ENCODE data around the gene RNPEP. TPM values are rescaled to one million over a fixed set of nuclear protein-coding genes. Genes with fewer than 3 reads are reported as not detected.
"Not testable (repeated sequence)": the region's sequence is repeated elsewhere in the genome, so short reads cannot be mapped to it uniquely, and the experiment has no call there.

The RNPEP gene
- total RNA-seq, 2 experiments from 2014 or later, result 14.7 to 52.1 TPM

GRCh38 chr1:201955009-201955728, 27.3 kb upstream of the RNPEP start, which contains the start of gene TIMM17A:
TIMM17A (plus strand) TSS chr1:201955503; CDS start chr1:201955527, 24 bp downstream.
- Histone ChIP-seq H3K9me3 (ENCODE audit: low read length) (no peaks in the 10 kb centered on the region), H4K20me1 (ENCODE audit: insufficient read depth, low read length) (no peaks in the 10 kb centered on the region), H3K4me2 (ENCODE audit: low read length) (peak within 1 kb of the TSS; percentile 81), H3K4me3 (ENCODE audit: low read depth, low read length, poor library complexity, severe bottlenecking) (peak within 1 kb of the TSS; percentile 94), H3K4me1 (ENCODE audit: insufficient read depth, low read length, poor library complexity, severe bottlenecking) (peaks cover 20% of the 10 kb centered on the region), H3K27ac (ENCODE audit: low read depth, low read length, poor library complexity, severe bottlenecking) (peak within 1 kb of the TSS; percentile 31), H3K79me2 (ENCODE audit: insufficient read depth, low read depth, low read length) (peaks cover 25% of the 10 kb centered on the region), H3K9me2 (ENCODE audit: insufficient read depth, low read length) (no peaks in the 10 kb centered on the region), H2AFZ (ENCODE audit: low read length) (peak within 1 kb of the TSS; percentile 92), H3K36me3 (ENCODE audit: insufficient read depth, low read length) (peaks cover 27% of the 10 kb centered on the region)
- ChIA-PET POLR2A (interaction anchor here (0.6 to 2.1 kb wide), 6 partner anchors 14 to 1671 kb away, joined by 3 to 5 read pairs (median 4); partner anchors contain the start of gene PTPN7), CTCF (ENCODE audit: unreplicated experiment) (interaction anchor here (0.7 kb wide), 1 partner anchor 17 kb away, joined by 3 read pairs; no protein-coding TSS in a partner anchor)
- no peak for TF ChIP-seq EZH2phosphoT487 (IDR thresholded peaks at IDR 0.05; ENCODE audit: borderline replicate concordance, low read depth, low read length)
- TF ChIP-seq CTCF (conservative IDR thresholded peaks at IDR 0.05; ENCODE audit: low read length), result no peak
- intact Hi-C loops (cut with micrococcal nuclease; ENCODE audit: unreplicated experiment), result no loop called here
- peak; percentile 95 for DNase-seq (ENCODE audit: low spot score)
- BruUV-seq (replicated peaks), result no TSS peak

GRCh38 chr1:201955729-201956143, 26.7 kb upstream of the RNPEP start:
- peaks cover 20% of the 10 kb centered on the region for H3K4me1 ChIP-seq (ENCODE audit: insufficient read depth, low read length, poor library complexity, severe bottlenecking)
- H2AFZ ChIP-seq (ENCODE audit: low read length), result peak overlapping the region; percentile 92
- ChIA-PET CTCF (ENCODE audit: unreplicated experiment) (no interaction called here), POLR2A (interaction anchor here (2.1 kb wide), 1 partner anchor 75 kb away, joined by 4 read pairs; no protein-coding TSS in a partner anchor)
- BruUV-seq (replicated peaks), result no TSS peak
- intact Hi-C loops (cut with micrococcal nuclease; ENCODE audit: unreplicated experiment), result no loop called here
- H3K4me2 ChIP-seq (ENCODE audit: low read length), result peak overlapping the region; percentile 81
- H3K79me2 ChIP-seq (ENCODE audit: insufficient read depth, low read depth, low read length), result peaks cover 25% of the 10 kb centered on the region
- no peaks in the 10 kb centered on the region for H3K9me3 ChIP-seq (ENCODE audit: low read length)
- H3K36me3 ChIP-seq (ENCODE audit: insufficient read depth, low read length), result peaks cover 33% of the 10 kb centered on the region
- H3K9me2 ChIP-seq (ENCODE audit: insufficient read depth, low read length), result no peaks in the 10 kb centered on the region
- H3K27ac ChIP-seq (ENCODE audit: low read depth, low read length, poor library complexity, severe bottlenecking), result peak overlapping the region; percentile 31
- peak overlapping the region; percentile 94 for H3K4me3 ChIP-seq (ENCODE audit: low read depth, low read length, poor library complexity, severe bottlenecking)
- DNase-seq (ENCODE audit: low spot score), result peak; percentile 38
- H4K20me1 ChIP-seq (ENCODE audit: insufficient read depth, low read length), result no peaks in the 10 kb centered on the region
- TF ChIP-seq CTCF (conservative IDR thresholded peaks at IDR 0.05; ENCODE audit: low read length) (no peak), EZH2phosphoT487 (IDR thresholded peaks at IDR 0.05; ENCODE audit: borderline replicate concordance, low read depth, low read length) (no peak)

GRCh38 chr1:201958348-201958747, 24.1 kb upstream of the RNPEP start:
- peaks cover 20% of the 10 kb centered on the region for H3K4me1 ChIP-seq (ENCODE audit: insufficient read depth, low read length, poor library complexity, severe bottlenecking)
- DNase-seq (ENCODE audit: low spot score), result no peak
- intact Hi-C loops (cut with micrococcal nuclease; ENCODE audit: unreplicated experiment), result no loop called here
- no peaks in the 10 kb centered on the region for H3K9me3 ChIP-seq (ENCODE audit: low read length)
- H3K79me2 ChIP-seq (ENCODE audit: insufficient read depth, low read depth, low read length), result peaks cover 25% of the 10 kb centered on the region
- no peak overlapping the region for H3K4me3 ChIP-seq (ENCODE audit: low read depth, low read length, poor library complexity, severe bottlenecking)
- H3K36me3 ChIP-seq (ENCODE audit: insufficient read depth, low read length), result peaks cover 59% of the 10 kb centered on the region
- POLR2A ChIA-PET, result interaction anchor here (0.7 to 1.5 kb wide), 2 partner anchors 128 to 1418 kb away, joined by 3 to 6 read pairs; no protein-coding TSS in a partner anchor
- TF ChIP-seq CTCF (conservative IDR thresholded peaks at IDR 0.05; ENCODE audit: low read length) (no peak), EZH2phosphoT487 (IDR thresholded peaks at IDR 0.05; ENCODE audit: borderline replicate concordance, low read depth, low read length) (no peak)
- no peaks in the 10 kb centered on the region for H3K9me2 ChIP-seq (ENCODE audit: insufficient read depth, low read length)
- no peak overlapping the region for H3K27ac ChIP-seq (ENCODE audit: low read depth, low read length, poor library complexity, severe bottlenecking)
- BruUV-seq (replicated peaks), result no TSS peak
- H2AFZ ChIP-seq (ENCODE audit: low read length), result no peak overlapping the region
- CTCF ChIA-PET (ENCODE audit: unreplicated experiment), result no interaction called here
- H3K4me2 ChIP-seq (ENCODE audit: low read length), result no peak overlapping the region
- no peaks in the 10 kb centered on the region for H4K20me1 ChIP-seq (ENCODE audit: insufficient read depth, low read length)

GRCh38 chr1:201962382-201962781, 20.1 kb upstream of the RNPEP start:
- POLR2A ChIA-PET, result interaction anchor here (0.8 to 1.4 kb wide), 2 partner anchors 10 to 76 kb away, joined by 3 read pairs; no protein-coding TSS in a partner anchor
- CTCF ChIA-PET (ENCODE audit: unreplicated experiment), result not testable (repeated sequence)

More at GRCh38 chr1:201962382-201962781, 20.1 kb upstream of the RNPEP start:
- peaks cover 84% of the 10 kb centered on the region for H3K36me3 ChIP-seq (ENCODE audit: insufficient read depth, low read length)
- H4K20me1 ChIP-seq (ENCODE audit: insufficient read depth, low read length); H3K79me2 ChIP-seq (ENCODE audit: insufficient read depth, low read depth, low read length); H3K4me2 ChIP-seq (ENCODE audit: low read length); intact Hi-C loops (cut with micrococcal nuclease; ENCODE audit: unreplicated experiment); H3K27ac ChIP-seq (ENCODE audit: low read depth, low read length, poor library complexity, severe bottlenecking); H3K9me3 ChIP-seq (ENCODE audit: low read length); H3K4me1 ChIP-seq (ENCODE audit: insufficient read depth, low read length, poor library complexity, severe bottlenecking); H3K4me3 ChIP-seq (ENCODE audit: low read depth, low read length, poor library complexity, severe bottlenecking); H3K9me2 ChIP-seq (ENCODE audit: insufficient read depth, low read length); DNase-seq (ENCODE audit: low spot score); H2AFZ ChIP-seq (ENCODE audit: low read length); BruUV-seq (replicated peaks): not testable (repeated sequence)
